ENCODE results near the gene FKBP7.

DNA sequence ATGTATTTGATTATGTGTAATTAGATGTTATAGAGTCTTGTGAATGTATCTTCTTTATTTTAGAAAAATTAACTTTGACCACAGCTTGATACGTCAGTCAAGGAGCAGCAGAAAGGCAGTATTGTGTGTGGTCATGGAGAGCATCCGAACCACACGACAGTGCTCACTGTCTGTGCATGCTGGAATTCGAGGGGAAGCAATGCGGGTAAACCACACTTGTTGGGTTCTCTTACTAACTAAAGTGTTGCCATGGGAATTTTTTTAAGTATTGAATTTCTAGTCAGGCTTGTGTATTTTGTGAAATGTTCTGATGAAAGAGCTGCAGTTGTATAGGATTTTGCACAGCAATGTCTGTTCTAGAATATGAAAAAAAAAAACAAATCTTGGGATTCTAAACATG lies 22.5 kb downstream of the FKBP7 start:
- TF ChIP-seq, protein P1, sequence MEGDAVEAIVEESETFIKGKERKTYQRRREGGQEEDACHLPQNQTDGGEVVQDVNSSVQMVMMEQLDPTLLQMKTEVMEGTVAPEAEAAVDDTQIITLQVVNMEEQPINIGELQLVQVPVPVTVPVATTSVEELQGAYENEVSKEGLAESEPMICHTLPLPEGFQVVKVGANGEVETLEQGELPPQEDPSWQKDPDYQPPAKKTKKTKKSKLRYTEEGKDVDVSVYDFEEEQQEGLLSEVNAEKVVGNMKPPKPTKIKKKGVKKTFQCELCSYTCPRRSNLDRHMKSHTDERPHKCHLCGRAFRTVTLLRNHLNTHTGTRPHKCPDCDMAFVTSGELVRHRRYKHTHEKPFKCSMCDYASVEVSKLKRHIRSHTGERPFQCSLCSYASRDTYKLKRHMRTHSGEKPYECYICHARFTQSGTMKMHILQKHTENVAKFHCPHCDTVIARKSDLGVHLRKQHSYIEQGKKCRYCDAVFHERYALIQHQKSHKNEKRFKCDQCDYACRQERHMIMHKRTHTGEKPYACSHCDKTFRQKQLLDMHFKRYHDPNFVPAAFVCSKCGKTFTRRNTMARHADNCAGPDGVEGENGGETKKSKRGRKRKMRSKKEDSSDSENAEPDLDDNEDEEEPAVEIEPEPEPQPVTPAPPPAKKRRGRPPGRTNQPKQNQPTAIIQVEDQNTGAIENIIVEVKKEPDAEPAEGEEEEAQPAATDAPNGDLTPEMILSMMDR (IDR thresholded peaks at IDR 0.05; ENCODE audit: poor library complexity, severe bottlenecking) = no peak
- no peak for TF ChIP-seq EP300 (conservative IDR thresholded peaks at IDR 0.05; ENCODE audit: poor library complexity, severe bottlenecking)
- TF ChIP-seq EZH2 (IDR thresholded peaks at IDR 0.05; ENCODE audit: borderline replicate concordance, insufficient read depth, low read length, poor library complexity, severe bottlenecking) = no peak
